Smooth muscle cell (in vitro differentiated cells): ENCODE measurements around the gene CORO7. TPM values are rescaled to one million over a fixed set of nuclear protein-coding genes. Genes with fewer than 3 reads are reported as not detected.
A peak's percentile ranks its signal among the peaks of the same experiment; 100 is the strongest.

Source experiments
- DNase-seq: peaks from one replicate; lab custom pipeline; 2025; ENCODE audit not compliant: unreplicated experiment; lab: John Stamatoyannopoulos, UW
- H2AFZ ChIP-seq: fragments of 200-600 bp; sonication (generic); 2 replicates; pipeline ENCODE4 v1.6.0; 2016; ENCODE audit warnings: antibody characterized with exemption, low read depth, mild to moderate bottlenecking
- H3F3A ChIP-seq: fragments of 200-600 bp; sonication (generic); 2 replicates; pipeline ENCODE4 v1.6.0; 2017; ENCODE audit warnings: antibody characterized with exemption, low read depth
- H3K27ac ChIP-seq: fragments of 200-600 bp; sonication (generic); 2 replicates; pipeline ENCODE4 v1.5.1; 2016; ENCODE audit warnings: low read depth, mild to moderate bottlenecking
- H3K27me3 ChIP-seq: fragments of 200-600 bp; sonication (generic); 2 replicates; pipeline ENCODE4 v1.6.1; 2016; ENCODE audit warnings: low read depth, mild to moderate bottlenecking
- H3K36me3 ChIP-seq: fragments of 200-600 bp; sonication (generic); 2 replicates; pipeline ENCODE4 v1.5.1; 2016; ENCODE audit warnings: low read depth
- H3K4me1 ChIP-seq: fragments of 200-600 bp; sonication (generic); 2 replicates; pipeline ENCODE4 v1.5.1; 2016; ENCODE audit warnings: low read depth
- H3K4me2 ChIP-seq: fragments of 200-600 bp; sonication (generic); 2 replicates; pipeline ENCODE4 v1.6.0; 2016; ENCODE audit warnings: mild to moderate bottlenecking
- H3K4me3 ChIP-seq: fragments of 200-600 bp; sonication (generic); 2 replicates; pipeline ENCODE4 v1.5.1; 2016; ENCODE audit warnings: mild to moderate bottlenecking
- H3K79me2 ChIP-seq: fragments of 200-600 bp; sonication (generic); 2 replicates; pipeline ENCODE4 v1.6.0; 2016; ENCODE audit warnings: low read depth, mild to moderate bottlenecking
- H3K9ac ChIP-seq: fragments of 200-600 bp; sonication (generic); 2 replicates; pipeline ENCODE4 v1.6.0; 2016; ENCODE audit warnings: low read depth
- H3K9me3 ChIP-seq: fragments of 200-600 bp; sonication (generic); replicated peaks from 2 replicates; pipeline ENCODE4 v1.5.1; 2016; ENCODE audit warnings: low read depth
- H4K20me1 ChIP-seq: fragments of 200-600 bp; sonication (generic); 2 replicates; pipeline ENCODE4 v1.6.0; 2016; ENCODE audit warnings: low read depth
- CTCF ChIP-seq: fragments of 200-600 bp; sonication (generic); IDR thresholded peaks from 2 replicates; pipeline ENCODE4 v1.5.1; 2017; ENCODE audit warnings: borderline replicate concordance, mild to moderate bottlenecking, antibody characterized with exemption; ENCODE audit not compliant: insufficient read depth, poor library complexity, severe bottlenecking
- WGBS: methylation state at CpG from one replicate; pipeline ENCODE4 v1.1.7; 2016; ENCODE audit warnings: low lambda C conversion rate; 5-methylcytosine and 5-hydroxymethylcytosine counted together
- polyA plus RNA-seq: library from polyadenylated mRNA; unstranded; fragments of >200 nt; fragmentation: Nextera tagmentation; extraction: Ambion mirVana; gene quantifications from 2 replicates; pipeline ENCODE4 v1.2.1, GENCODE V29; 2016
- total RNA-seq: library from RNA; depleted of rRNA; stranded (reverse); fragments of >200 nt; gene quantifications from 2 replicates; pipeline ENCODE4 v1.2.3, GENCODE V29; 2014

Gene CORO7
- total and polyA plus RNA-seq, 2 experiments from 2014 or later = 6.7 to 12.7 TPM

- DNase-seq = no peak
- Histone ChIP-seq H3K9ac (no peak overlapping the region), H3K4me2 (peak overlapping the region; percentile 40)
Measured at GRCh38 chr16:4393240-4393600, 23.2 kb downstream of the CORO7 start.

GRCh38 chr16:4392382-4393239 is 23.8 kb downstream of the CORO7 start:
- H3K4me2 ChIP-seq = peak overlapping the region; percentile 40
- no peak for DNase-seq
- no peak overlapping the region for H3K9ac ChIP-seq
- H4K20me1 ChIP-seq = no peaks in the 10 kb centered on the region
- H3K36me3 ChIP-seq = no peaks in the 10 kb centered on the region
- H3F3A ChIP-seq = no peaks in the 10 kb centered on the region
- 27% methylated on average over 25 of the region's 27 CpGs for WGBS
- no peaks in the 10 kb centered on the region for H3K27me3 ChIP-seq
- H3K4me1 ChIP-seq = peaks cover 41% of the 10 kb centered on the region
- H3K9me3 ChIP-seq = no peaks in the 10 kb centered on the region
- H3K4me3 ChIP-seq = no peak overlapping the region
- no peaks in the 10 kb centered on the region for H3K79me2 ChIP-seq
- no peak for TF ChIP-seq CTCF
- H3K27ac ChIP-seq = peak overlapping the region; percentile 75
- H2AFZ ChIP-seq = no peak overlapping the region

More at GRCh38 chr16:4393240-4393600, 23.2 kb downstream of the CORO7 start:
- peaks cover 35% of the 10 kb centered on the region for H3K4me1 ChIP-seq
- H3K79me2 ChIP-seq = no peaks in the 10 kb centered on the region
- no peaks in the 10 kb centered on the region for H4K20me1 ChIP-seq
- H3K4me3 ChIP-seq = no peak overlapping the region
- no peaks in the 10 kb centered on the region for H3F3A ChIP-seq
- H3K36me3 ChIP-seq = no peaks in the 10 kb centered on the region
- H3K27me3 ChIP-seq = no peaks in the 10 kb centered on the region
- H3K27ac ChIP-seq = peak overlapping the region; percentile 75
- no peak for TF ChIP-seq CTCF
- H3K9me3 ChIP-seq = no peaks in the 10 kb centered on the region
- WGBS = 64% methylated on average over 6 of the region's 6 CpGs
- no peak overlapping the region for H2AFZ ChIP-seq

GRCh38 chr16:4391631-4392381 is 24.6 kb downstream of the CORO7 start:
- Histone ChIP-seq H3K4me3 (no peak overlapping the region), H3K9ac (no peak overlapping the region), H4K20me1 (no peaks in the 10 kb centered on the region), H3K9me3 (no peaks in the 10 kb centered on the region), H3K36me3 (no peaks in the 10 kb centered on the region), H3K27ac (peak overlapping the region; percentile 75), H3F3A (no peaks in the 10 kb centered on the region), H2AFZ (no peak overlapping the region), H3K79me2 (no peaks in the 10 kb centered on the region), H3K4me2 (peak overlapping the region; percentile 40), H3K27me3 (no peaks in the 10 kb centered on the region), H3K4me1 (peaks cover 41% of the 10 kb centered on the region)
- no peak for TF ChIP-seq CTCF
- 85% methylated on average over 20 of the region's 22 CpGs for WGBS
- no peak for DNase-seq
